Middle frontal gyrus (tissue), 1 donor: ENCODE results near the gene GALNT18.

Source experiments
- DNase-seq: peaks from one replicate; pipeline ENCODE4 v3.0.0-alpha.2; 2015; ENCODE audit warnings: low spot score; ENCODE audit errors: extremely low spot score

The GALNT18 gene

GRCh38 chr11:11624926-11625325 lies 3.1 kb upstream of the GALNT18 start:
- DNase-seq, result no peak

GRCh38 chr11:11624204-11624603 lies 2.4 kb upstream of the GALNT18 start:
- no peak for DNase-seq

GRCh38 chr11:11622772-11623171 lies 967 bp upstream of the GALNT18 start:
- DNase-seq, result no peak

GRCh38 chr11:11622340-11622706 lies 518 bp upstream of the GALNT18 start:
- DNase-seq, result no peak

- DNase-seq, result no peak
These were observed 758 bp downstream of the GALNT18 start for GRCh38 chr11:11620921-11621572.

GRCh38 chr11:11620173-11620920 lies 1.5 kb downstream of the GALNT18 start:
- no peak for DNase-seq

- DNase-seq, result no peak
These were observed 2.8 kb downstream of the GALNT18 start for GRCh38 chr11:11618973-11619435.

- DNase-seq, result no peak
These were observed 6.7 kb downstream of the GALNT18 start for GRCh38 chr11:11615086-11615485.

- no peak for DNase-seq
These were observed 9.4 kb downstream of the GALNT18 start for GRCh38 chr11:11612439-11612838.

GRCh38 chr11:11611381-11611780 lies 10.4 kb downstream of the GALNT18 start:
- no peak for DNase-seq

GRCh38 chr11:11608783-11609232 lies 13.0 kb downstream of the GALNT18 start:
- DNase-seq, result no peak

- DNase-seq, result no peak
These were observed 14.0 kb downstream of the GALNT18 start for GRCh38 chr11:11607772-11608171.

GRCh38 chr11:11605821-11606450 lies 15.9 kb downstream of the GALNT18 start:
- no peak for DNase-seq

- DNase-seq, result no peak
These were observed 16.6 kb downstream of the GALNT18 start for GRCh38 chr11:11605181-11605580.

- DNase-seq, result no peak
These were observed 17.3 kb downstream of the GALNT18 start for GRCh38 chr11:11604370-11604990.

- no peak for DNase-seq
These were observed 19.8 kb downstream of the GALNT18 start for GRCh38 chr11:11602011-11602410.

GRCh38 chr11:11600288-11600687 lies 21.5 kb downstream of the GALNT18 start:
- no peak for DNase-seq

GRCh38 chr11:11598243-11598642 lies 23.6 kb downstream of the GALNT18 start:
- no peak for DNase-seq

- DNase-seq, result no peak
These were observed 27.6 kb downstream of the GALNT18 start for GRCh38 chr11:11594162-11594561.

GRCh38 chr11:11592146-11592684 lies 29.6 kb downstream of the GALNT18 start:
- no peak for DNase-seq

GRCh38 chr11:11589437-11589836 lies 32.4 kb downstream of the GALNT18 start:
- DNase-seq, result no peak

GRCh38 chr11:11588891-11589290 lies 32.9 kb downstream of the GALNT18 start:
- DNase-seq, result no peak
